ENCODE measurements around the gene ACACA. TPM values are rescaled to one million over a fixed set of nuclear protein-coding genes. Genes with fewer than 3 reads are reported as not detected.

ACACA gene
- total RNA-seq, 1 donor from 2014 or later: 122 TPM

DNA sequence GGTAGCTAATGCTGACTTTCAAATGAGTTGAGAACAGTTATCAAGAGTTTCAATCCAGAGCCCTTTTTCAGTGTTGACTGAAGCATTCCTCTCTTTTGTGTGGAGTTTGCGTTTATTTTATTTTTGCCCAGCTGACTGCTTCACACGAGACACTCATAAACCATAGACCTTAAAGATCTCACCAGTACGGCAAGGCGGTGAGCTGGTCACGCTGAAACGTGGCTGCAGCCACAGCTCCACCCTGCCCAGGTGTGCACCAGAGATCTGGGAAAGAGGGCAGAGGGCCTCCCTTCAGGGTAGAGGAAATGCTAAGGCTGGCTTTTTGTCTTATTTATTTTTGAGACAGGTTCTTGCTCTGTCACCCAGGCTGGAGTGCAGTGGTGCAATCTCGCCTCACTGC is 345.7 kb downstream of the ACACA start:
- intact Hi-C loops (cut with micrococcal nuclease): no loop called here
- no peak for DNase-seq
- Mint-ChIP-seq H3K27me3 (no peaks in the 10 kb centered on the region), H3K9me3 (no peaks in the 10 kb centered on the region), H3K36me3 (ENCODE audit: low read depth) (peaks cover 12% of the 10 kb centered on the region), H3K27ac (no peak overlapping the region), H3K4me1 (no peaks in the 10 kb centered on the region), H3K4me3 (no peak overlapping the region)

DNA sequence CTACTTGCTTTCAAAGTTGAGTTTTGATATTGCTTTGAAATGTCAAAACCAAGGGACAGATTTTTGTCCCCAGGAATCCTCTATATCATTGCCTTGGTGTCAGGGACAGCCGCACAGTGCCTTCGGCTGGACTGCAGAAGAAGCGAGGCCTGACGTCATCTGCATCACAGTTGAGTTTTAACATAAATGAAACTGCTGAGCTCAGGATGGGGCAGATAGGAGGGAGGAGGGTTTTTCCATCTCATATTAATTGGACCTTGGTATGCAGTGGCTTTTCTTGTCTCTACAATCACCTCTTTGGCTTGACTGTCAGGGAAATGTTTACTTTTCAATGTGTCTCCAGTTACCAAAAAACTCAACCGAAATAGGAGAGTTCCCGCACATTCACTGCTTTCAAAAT is 346.5 kb downstream of the ACACA start:
- no peak for DNase-seq
- Mint-ChIP-seq H3K36me3 (ENCODE audit: low read depth) (peaks cover 12% of the 10 kb centered on the region), H3K4me1 (no peaks in the 10 kb centered on the region), H3K27me3 (no peaks in the 10 kb centered on the region), H3K27ac (no peak overlapping the region), H3K9me3 (no peaks in the 10 kb centered on the region), H3K4me3 (no peak overlapping the region)
- intact Hi-C loops (cut with micrococcal nuclease): no loop called here

GRCh38 chr17:37059493-37059892 is 347.1 kb downstream of the ACACA start:
- no peak overlapping the region for H3K27ac Mint-ChIP-seq
- H3K4me1 Mint-ChIP-seq: no peaks in the 10 kb centered on the region
- H3K36me3 Mint-ChIP-seq (ENCODE audit: low read depth): peaks cover 12% of the 10 kb centered on the region
- no peaks in the 10 kb centered on the region for H3K27me3 Mint-ChIP-seq
- H3K9me3 Mint-ChIP-seq: no peaks in the 10 kb centered on the region
- H3K4me3 Mint-ChIP-seq: no peak overlapping the region
- intact Hi-C loops (cut with micrococcal nuclease): no loop called here
- no peak for DNase-seq

DNA sequence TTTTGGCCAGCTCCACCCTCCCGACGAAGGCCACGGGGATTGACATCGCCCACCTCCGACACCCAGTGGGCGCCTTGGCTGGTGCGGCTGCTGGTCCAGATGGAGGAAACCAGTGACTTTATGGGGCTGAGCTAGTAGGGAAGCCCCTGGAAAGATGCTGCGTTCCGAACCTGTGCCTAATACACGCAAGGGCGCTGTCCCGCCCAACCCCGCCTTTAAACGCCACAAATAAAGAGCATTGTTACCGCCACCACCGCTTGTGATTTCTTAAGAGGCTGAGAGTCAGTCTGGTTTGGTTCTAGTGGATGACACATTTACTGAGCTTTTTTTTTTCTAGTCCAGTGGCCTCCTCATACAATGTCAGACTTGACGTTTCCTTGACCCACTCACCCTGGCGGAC is 350.0 kb downstream of the ACACA start:
- no peak for DNase-seq
- H3K9me3 Mint-ChIP-seq: no peaks in the 10 kb centered on the region
- no peaks in the 10 kb centered on the region for H3K4me1 Mint-ChIP-seq

DNA sequence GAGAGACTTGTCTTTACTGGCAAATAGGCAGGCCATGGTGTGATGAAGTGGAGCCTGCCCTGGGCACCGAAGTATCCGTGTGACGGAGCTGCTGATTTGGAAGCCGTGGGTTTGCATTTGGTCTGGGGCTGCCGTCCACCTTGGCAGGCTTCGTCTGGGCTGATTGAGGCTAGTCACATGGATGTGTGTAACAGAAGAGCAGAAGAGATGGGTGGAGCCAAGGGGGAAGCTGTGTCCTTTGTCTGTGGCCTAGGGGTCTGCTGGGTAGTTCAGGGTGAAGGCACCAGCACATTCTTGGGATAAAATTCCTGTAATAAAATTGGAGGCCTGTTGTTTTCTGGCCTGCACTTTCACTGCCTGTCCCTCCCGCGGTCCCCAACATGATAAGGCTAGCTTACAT is 351.7 kb downstream of the ACACA start:
- Mint-ChIP-seq H3K9me3 (no peaks in the 10 kb centered on the region), H3K4me3 (no peak overlapping the region), H3K4me1 (no peaks in the 10 kb centered on the region), H3K27ac (no peak overlapping the region), H3K27me3 (no peaks in the 10 kb centered on the region), H3K36me3 (ENCODE audit: low read depth) (peaks cover 21% of the 10 kb centered on the region)
- intact Hi-C loops (cut with micrococcal nuclease): no loop called here
- no peak for DNase-seq

More for the DNA sequence above, 350.0 kb downstream of the ACACA start:
- no peak overlapping the region for H3K4me3 Mint-ChIP-seq
- no peaks in the 10 kb centered on the region for H3K27me3 Mint-ChIP-seq
- H3K36me3 Mint-ChIP-seq (ENCODE audit: low read depth): peaks cover 19% of the 10 kb centered on the region
- intact Hi-C loops (cut with micrococcal nuclease): no loop called here
- no peak overlapping the region for H3K27ac Mint-ChIP-seq

GRCh38 chr17:37052450-37052849 is 354.2 kb downstream of the ACACA start:
- Mint-ChIP-seq H3K27ac (no peak overlapping the region), H3K4me3 (no peak overlapping the region), H3K9me3 (no peaks in the 10 kb centered on the region), H3K4me1 (peaks cover 4% of the 10 kb centered on the region), H3K27me3 (no peaks in the 10 kb centered on the region), H3K36me3 (ENCODE audit: low read depth) (peaks cover 24% of the 10 kb centered on the region)
- intact Hi-C loops (cut with micrococcal nuclease): no loop called here
- DNase-seq: no peak

GRCh38 chr17:37051833-37052232 is 354.8 kb downstream of the ACACA start:
- no peaks in the 10 kb centered on the region for H3K27me3 Mint-ChIP-seq
- H3K27ac Mint-ChIP-seq: no peak overlapping the region
- no peak overlapping the region for H3K4me3 Mint-ChIP-seq
- intact Hi-C loops (cut with micrococcal nuclease): no loop called here
- peaks cover 21% of the 10 kb centered on the region for H3K36me3 Mint-ChIP-seq (ENCODE audit: low read depth)
- no peak for DNase-seq
- peaks cover 5% of the 10 kb centered on the region for H3K4me1 Mint-ChIP-seq
- no peaks in the 10 kb centered on the region for H3K9me3 Mint-ChIP-seq

GRCh38 chr17:37051381-37051780 is 355.3 kb downstream of the ACACA start:
- intact Hi-C loops (cut with micrococcal nuclease): no loop called here
- H3K27me3 Mint-ChIP-seq: no peaks in the 10 kb centered on the region
- H3K36me3 Mint-ChIP-seq (ENCODE audit: low read depth): peaks cover 18% of the 10 kb centered on the region
- H3K4me3 Mint-ChIP-seq: no peak overlapping the region
- no peaks in the 10 kb centered on the region for H3K9me3 Mint-ChIP-seq
- no peak for DNase-seq
- H3K27ac Mint-ChIP-seq: no peak overlapping the region
- H3K4me1 Mint-ChIP-seq: peaks cover 5% of the 10 kb centered on the region

GRCh38 chr17:37050920-37051319 is 355.7 kb downstream of the ACACA start:
- Mint-ChIP-seq H3K36me3 (ENCODE audit: low read depth) (peaks cover 16% of the 10 kb centered on the region), H3K27ac (no peak overlapping the region), H3K27me3 (no peaks in the 10 kb centered on the region), H3K4me3 (no peak overlapping the region), H3K4me1 (peaks cover 5% of the 10 kb centered on the region), H3K9me3 (no peaks in the 10 kb centered on the region)
- intact Hi-C loops (cut with micrococcal nuclease): no loop called here
- DNase-seq: no peak

GRCh38 chr17:37048811-37049210 is 357.8 kb downstream of the ACACA start:
- H3K36me3 Mint-ChIP-seq (ENCODE audit: low read depth): peaks cover 14% of the 10 kb centered on the region
- no peak for DNase-seq
- H3K4me1 Mint-ChIP-seq: peaks cover 5% of the 10 kb centered on the region
- no peaks in the 10 kb centered on the region for H3K9me3 Mint-ChIP-seq
- H3K27me3 Mint-ChIP-seq: no peaks in the 10 kb centered on the region
- intact Hi-C loops (cut with micrococcal nuclease): no loop called here
- H3K27ac Mint-ChIP-seq: no peak overlapping the region
- no peak overlapping the region for H3K4me3 Mint-ChIP-seq

GRCh38 chr17:37047631-37048104 is 359.0 kb downstream of the ACACA start:
- Mint-ChIP-seq H3K36me3 (ENCODE audit: low read depth) (peaks cover 17% of the 10 kb centered on the region), H3K27me3 (no peaks in the 10 kb centered on the region), H3K4me1 (peaks cover 9% of the 10 kb centered on the region), H3K27ac (peak overlapping the region; percentile 0), H3K9me3 (no peaks in the 10 kb centered on the region), H3K4me3 (no peak overlapping the region)
- intact Hi-C loops (cut with micrococcal nuclease): loop anchor here (1.0 to 2.0 kb wide), 2 partner anchors 99 to 418 kb away; partner anchors contain the start of gene AATF
- peak; percentile 92 for DNase-seq

GRCh38 chr17:37045351-37045922 is 361.2 kb downstream of the ACACA start:
- H3K27ac Mint-ChIP-seq: no peak overlapping the region
- H3K4me3 Mint-ChIP-seq: no peak overlapping the region
- no peak for DNase-seq
- H3K4me1 Mint-ChIP-seq: peaks cover 9% of the 10 kb centered on the region
- H3K36me3 Mint-ChIP-seq (ENCODE audit: low read depth): peaks cover 12% of the 10 kb centered on the region
- intact Hi-C loops (cut with micrococcal nuclease): no loop called here
- H3K9me3 Mint-ChIP-seq: no peaks in the 10 kb centered on the region
- H3K27me3 Mint-ChIP-seq: no peaks in the 10 kb centered on the region

- no peak for DNase-seq
- H3K9me3 Mint-ChIP-seq: no peaks in the 10 kb centered on the region
- no peaks in the 10 kb centered on the region for H3K27me3 Mint-ChIP-seq
- peaks cover 12% of the 10 kb centered on the region for H3K36me3 Mint-ChIP-seq (ENCODE audit: low read depth)
- no peak overlapping the region for H3K4me3 Mint-ChIP-seq
- intact Hi-C loops (cut with micrococcal nuclease): no loop called here
- H3K27ac Mint-ChIP-seq: no peak overlapping the region
- H3K4me1 Mint-ChIP-seq: peaks cover 9% of the 10 kb centered on the region
These were observed 363.4 kb downstream of the ACACA start for GRCh38 chr17:37043201-37043600.

DNA sequence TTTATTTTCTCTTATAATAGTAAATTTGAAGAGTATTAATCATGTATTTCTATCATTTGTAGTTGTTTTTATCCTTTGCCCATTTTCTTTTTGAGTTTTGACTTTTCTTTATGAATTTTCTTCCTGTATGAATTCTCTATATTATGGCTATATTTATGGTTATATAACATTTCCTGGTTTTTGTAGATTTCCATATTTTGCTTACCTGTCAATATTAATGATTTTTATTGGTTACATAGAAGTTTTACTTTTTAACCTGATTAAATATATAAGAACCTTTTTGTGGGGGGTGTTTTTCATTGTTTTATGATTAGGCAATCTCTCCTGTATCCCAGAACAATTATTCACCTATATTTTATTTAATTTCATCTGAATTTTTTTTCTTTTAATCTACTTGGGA is 364.7 kb downstream of the ACACA start:
- DNase-seq: no peak
- intact Hi-C loops (cut with micrococcal nuclease): no loop called here
- no peaks in the 10 kb centered on the region for H3K27me3 Mint-ChIP-seq
- no peak overlapping the region for H3K27ac Mint-ChIP-seq
- peaks cover 20% of the 10 kb centered on the region for H3K36me3 Mint-ChIP-seq (ENCODE audit: low read depth)
- no peak overlapping the region for H3K4me3 Mint-ChIP-seq
- no peaks in the 10 kb centered on the region for H3K9me3 Mint-ChIP-seq
- peaks cover 4% of the 10 kb centered on the region for H3K4me1 Mint-ChIP-seq

GRCh38 chr17:37039269-37039668 is 367.4 kb downstream of the ACACA start:
- Mint-ChIP-seq H3K27me3 (no peaks in the 10 kb centered on the region), H3K4me3 (no peak overlapping the region), H3K4me1 (peaks cover 7% of the 10 kb centered on the region), H3K9me3 (no peaks in the 10 kb centered on the region), H3K36me3 (ENCODE audit: low read depth) (peaks cover 28% of the 10 kb centered on the region), H3K27ac (no peak overlapping the region)
- intact Hi-C loops (cut with micrococcal nuclease): no loop called here
- no peak for DNase-seq

All from activated CD4-positive, alpha-beta T cell treated with anti-CD3 and anti-CD28 coated beads, Interleukin-2, amount 10 ng/mL, durations not matched to agents 24 days and 14 days (primary cell).